22Rv1 (cell line): ENCODE measurements around the gene POU2F1.

Experiments used
- ZFX ChIP-seq: fragments of 450-650 bp; IDR thresholded peaks from 2 replicates; pipeline ENCODE4 v1.6.1; 2017; ENCODE audit warnings: antibody characterized with exemption, borderline replicate concordance
- TF ChIP-seq, protein P1 (sequence below): fragments of 450-650 bp; IDR thresholded peaks from 2 replicates; pipeline ENCODE4 v1.5.1; 2017; ENCODE audit warnings: mild to moderate bottlenecking

DNA sequence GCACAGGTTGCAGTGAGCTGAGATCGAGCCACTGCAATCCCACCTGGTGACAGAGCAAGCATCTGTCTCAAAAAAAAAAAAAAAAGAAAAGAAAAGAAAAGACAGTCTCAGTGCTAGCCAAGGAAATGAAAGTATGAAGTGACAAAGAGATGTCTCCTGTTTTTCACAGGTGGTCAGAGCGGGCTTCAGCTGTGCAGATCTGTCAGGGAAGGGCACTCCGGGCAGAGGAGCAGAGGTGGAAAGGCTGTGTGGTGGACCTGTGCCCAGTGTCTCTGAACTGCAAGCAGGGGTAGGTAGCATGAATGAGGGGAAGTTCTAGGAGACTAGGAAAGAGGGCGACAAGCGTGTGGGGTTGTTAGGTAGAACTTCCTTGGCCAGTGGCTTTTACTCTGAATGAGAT is 230.2 kb downstream of the POU2F1 start:
- TF ChIP-seq, protein P1, sequence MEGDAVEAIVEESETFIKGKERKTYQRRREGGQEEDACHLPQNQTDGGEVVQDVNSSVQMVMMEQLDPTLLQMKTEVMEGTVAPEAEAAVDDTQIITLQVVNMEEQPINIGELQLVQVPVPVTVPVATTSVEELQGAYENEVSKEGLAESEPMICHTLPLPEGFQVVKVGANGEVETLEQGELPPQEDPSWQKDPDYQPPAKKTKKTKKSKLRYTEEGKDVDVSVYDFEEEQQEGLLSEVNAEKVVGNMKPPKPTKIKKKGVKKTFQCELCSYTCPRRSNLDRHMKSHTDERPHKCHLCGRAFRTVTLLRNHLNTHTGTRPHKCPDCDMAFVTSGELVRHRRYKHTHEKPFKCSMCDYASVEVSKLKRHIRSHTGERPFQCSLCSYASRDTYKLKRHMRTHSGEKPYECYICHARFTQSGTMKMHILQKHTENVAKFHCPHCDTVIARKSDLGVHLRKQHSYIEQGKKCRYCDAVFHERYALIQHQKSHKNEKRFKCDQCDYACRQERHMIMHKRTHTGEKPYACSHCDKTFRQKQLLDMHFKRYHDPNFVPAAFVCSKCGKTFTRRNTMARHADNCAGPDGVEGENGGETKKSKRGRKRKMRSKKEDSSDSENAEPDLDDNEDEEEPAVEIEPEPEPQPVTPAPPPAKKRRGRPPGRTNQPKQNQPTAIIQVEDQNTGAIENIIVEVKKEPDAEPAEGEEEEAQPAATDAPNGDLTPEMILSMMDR = no peak
- no peak for TF ChIP-seq ZFX
